Left ventricle myocardium superior (tissue), 1 donor: ENCODE measurements around the gene SERPINH1. TPM values are rescaled to one million over a fixed set of nuclear protein-coding genes. Genes with fewer than 3 reads are reported as not detected.

ENCODE experiments used
- total RNA-seq: library from RNA; stranded (reverse); fragmentation: NEBNext Ultra II Directional; extraction: Animal tissue kit (Norgen Biotek cat#: 25700); gene quantifications from one replicate; pipeline ENCODE4 v1.2.1, GENCODE V29; 2021
- donor health status: DM: no; HTN: yes; CAD: no; lungs with severe emphysema.

The SERPINH1 gene
- total RNA-seq, 1 donor from 2014 or later = 58.5 TPM

Other genes starting within 250 kb of the SERPINH1 start
- gene ARRB1, start 210.6 kb upstream of the SERPINH1 start, total RNA-seq = 26.5 TPM
- gene RPS3, start 162.7 kb upstream of the SERPINH1 start, total RNA-seq = 874 TPM
- 0.89 TPM for gene KLHL35, start 129.1 kb upstream of the SERPINH1 start, total RNA-seq
- 8.4 TPM for gene GDPD5, start 36.3 kb upstream of the SERPINH1 start, total RNA-seq
- gene MAP6, start 106.8 kb downstream of the SERPINH1 start, total RNA-seq = 5.4 TPM
- 0.17 TPM for gene MOGAT2, start 155.6 kb downstream of the SERPINH1 start, total RNA-seq
- gene DGAT2, start 206.5 kb downstream of the SERPINH1 start, total RNA-seq = 18.3 TPM